NCI-H1105 treated with DMSO at 0.1 percent for 48 hours (cell line): ENCODE results near the gene UBE3B.

Experiments
- DNase-seq: peaks from one replicate; lab custom pipeline; 2025; lab: John Stamatoyannopoulos, UW

Gene UBE3B

DNA sequence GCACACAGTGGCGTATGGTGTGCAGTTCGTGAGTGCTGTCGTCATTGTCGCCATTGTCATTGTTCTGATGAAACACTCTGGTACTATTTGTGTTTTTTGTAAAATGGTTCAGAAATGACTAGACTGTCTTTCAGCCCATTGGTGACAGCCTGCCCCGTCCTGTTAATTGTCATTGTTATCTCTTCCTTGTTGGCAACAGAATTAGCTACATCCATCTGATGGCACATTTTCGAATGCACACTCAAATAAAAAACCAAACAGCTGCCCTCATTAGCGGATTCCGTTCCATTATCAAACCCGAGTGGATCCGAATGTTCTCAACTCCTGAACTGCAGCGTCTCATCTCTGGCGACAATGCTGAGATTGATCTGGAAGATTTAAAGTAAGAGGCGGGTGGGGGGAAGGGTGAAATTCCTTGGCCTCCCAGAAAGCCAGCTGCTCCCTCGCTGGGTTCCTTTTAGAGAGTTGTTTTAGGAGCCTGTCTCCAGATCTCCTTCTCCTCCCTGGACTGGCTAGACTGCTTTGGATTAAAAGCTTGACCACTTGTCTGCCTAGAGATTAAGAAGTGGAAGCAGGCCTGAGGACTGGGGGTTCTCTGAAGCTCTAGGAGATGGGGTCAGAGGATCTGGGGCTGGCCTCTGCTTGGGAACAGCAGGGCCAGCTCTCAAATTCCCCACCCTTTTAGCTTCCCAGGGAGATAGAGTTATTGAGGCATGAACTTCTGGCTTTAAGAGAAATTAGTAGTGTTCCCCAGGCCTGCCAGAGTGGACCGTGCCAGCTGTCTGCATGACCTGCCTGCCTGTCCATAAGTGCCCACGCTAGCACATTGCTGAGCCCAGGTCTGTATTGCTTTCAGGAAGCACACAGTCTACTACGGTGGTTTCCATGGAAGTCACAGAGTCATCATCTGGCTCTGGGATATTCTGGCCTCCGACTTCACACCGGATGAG lies 52.5 kb downstream of the UBE3B start:
- DNase-seq: no peak

DNA sequence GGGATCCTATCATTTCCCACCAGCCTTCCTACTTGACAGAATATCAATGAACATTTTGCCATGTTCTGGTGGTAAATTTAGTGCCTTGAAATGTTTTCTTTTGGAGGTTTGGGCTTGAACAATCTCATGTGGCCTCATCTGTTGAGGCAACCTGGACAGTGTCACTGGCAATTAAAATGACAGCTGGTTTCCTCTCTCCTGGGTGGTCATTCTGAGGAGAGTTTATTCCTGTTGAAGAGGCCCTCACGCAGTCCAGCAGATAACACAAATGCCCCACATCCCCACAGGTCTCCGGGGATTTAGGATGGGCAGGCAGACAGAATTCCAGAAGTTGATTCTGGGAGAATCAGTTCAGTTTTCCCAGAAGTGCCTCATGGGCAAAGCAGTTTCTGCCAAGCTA lies 54.0 kb downstream of the UBE3B start:
- DNase-seq: no peak

DNA sequence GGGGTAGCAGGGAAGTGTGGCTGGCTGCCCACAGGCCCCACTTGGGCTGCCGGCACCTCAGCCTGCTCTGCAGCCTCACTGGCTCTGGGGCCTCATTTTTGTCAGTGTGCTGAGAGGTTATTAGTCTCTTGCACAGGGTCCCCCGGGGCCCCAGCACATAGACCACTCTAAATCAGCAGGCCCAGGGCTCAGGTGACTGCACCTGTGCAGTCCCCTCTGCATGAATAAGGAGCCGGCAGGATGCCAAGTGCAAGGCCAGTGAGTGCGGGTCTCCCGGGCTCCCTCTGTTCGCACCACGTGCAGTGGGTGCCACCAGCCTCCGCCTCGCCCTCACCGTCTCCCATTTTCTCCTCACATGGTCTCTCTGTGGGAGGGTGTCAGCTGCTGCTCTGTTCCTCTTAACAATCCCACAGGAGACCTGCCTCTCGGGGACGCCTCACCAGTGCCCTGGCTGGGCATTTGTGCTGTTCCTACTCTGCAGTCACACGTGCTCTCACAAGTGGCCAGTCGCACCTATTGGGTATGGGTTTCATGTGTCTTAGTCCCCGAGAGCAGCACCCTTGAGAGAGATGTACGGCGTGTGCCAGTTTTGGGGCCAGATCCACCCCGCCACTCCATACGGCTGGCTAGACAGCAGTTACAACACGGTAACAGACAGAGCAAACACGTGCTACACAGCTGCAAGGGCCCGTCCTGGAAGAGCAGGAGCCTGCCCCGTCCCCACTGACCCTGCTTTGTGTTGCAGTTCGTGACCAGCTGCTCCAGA lies 55.5 kb downstream of the UBE3B start:
- no peak for DNase-seq

DNA sequence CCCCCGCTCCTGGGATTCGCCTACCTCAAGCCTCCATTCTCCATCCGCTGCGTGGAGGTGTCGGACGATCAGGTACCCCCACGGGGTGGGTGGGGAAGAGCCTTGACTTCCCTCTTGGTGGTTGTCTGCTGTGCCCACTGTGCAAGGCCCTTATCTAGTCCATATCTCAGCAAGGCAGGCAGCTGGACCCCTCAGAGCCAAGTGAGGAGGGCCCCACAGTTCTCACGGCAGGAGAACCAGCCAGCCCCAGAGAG lies 56.0 kb downstream of the UBE3B start:
- DNase-seq: no peak

DNA sequence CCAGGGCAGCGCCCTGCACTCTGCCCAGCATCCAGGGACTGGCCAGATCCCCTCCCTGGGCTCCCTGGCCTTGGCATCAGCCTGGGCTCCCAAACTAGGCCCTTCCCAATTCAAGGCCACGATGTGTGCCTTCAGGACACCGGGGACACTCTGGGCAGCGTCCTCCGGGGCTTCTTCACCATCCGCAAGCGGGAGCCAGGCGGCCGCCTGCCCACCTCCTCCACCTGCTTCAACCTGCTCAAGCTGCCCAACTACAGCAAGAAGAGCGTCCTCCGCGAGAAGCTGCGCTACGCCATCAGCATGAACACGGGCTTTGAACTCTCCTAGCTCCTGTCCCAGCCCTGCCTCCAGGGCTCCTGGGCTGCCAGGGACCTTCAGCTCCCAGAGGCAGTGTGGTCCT lies 57.0 kb downstream of the UBE3B start:
- DNase-seq: no peak

DNA sequence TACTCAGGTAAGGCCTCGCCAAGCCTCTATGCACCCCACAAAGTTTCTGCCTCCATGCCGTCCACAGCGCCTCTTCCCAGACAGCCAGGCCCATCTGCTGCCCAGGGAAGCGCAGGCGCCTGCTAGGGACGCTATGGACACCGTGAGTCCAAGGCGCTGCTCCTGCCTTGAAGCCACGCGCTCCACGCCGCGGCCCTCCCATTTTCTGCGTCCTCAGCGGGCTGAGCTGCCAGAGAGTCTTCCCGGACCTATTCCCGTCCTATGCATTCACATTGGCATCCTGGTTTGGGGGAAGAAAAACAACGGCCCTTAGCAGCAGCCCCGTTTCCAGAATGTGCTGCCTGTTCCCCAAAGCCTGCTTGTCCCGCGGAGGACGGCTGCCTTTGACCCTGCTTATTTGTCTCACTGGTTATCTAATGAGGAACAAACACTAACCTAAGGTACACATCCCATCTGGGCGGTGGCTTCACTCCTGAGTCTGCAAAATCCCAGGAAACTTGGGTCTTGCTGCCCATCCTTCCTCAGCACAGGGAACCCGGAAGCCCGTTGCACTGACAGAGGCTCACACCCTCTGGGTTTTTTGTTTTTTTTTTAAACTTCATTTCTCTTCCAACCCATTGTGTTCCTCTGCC lies 57.9 kb downstream of the UBE3B start:
- DNase-seq: no peak

DNA sequence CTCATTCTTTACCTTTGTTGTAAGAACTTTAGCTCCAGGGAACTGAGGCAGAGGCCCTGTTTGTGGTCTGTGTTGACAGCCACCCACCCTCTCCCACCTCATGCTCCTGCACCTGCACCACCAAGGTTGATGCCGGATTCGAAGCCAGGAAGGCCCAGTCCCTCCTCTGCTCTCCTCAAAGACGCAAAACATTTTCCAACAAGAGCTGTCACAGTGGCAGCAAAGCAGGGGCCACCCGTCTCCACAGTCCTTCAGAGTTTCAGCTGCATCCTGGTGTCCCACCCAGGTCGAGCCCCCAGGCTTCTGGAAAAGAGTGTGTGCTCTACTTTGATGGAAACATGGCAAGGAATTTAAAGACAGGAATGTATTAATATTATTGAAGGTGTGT lies 58.4 kb downstream of the UBE3B start:
- DNase-seq: no peak

DNA sequence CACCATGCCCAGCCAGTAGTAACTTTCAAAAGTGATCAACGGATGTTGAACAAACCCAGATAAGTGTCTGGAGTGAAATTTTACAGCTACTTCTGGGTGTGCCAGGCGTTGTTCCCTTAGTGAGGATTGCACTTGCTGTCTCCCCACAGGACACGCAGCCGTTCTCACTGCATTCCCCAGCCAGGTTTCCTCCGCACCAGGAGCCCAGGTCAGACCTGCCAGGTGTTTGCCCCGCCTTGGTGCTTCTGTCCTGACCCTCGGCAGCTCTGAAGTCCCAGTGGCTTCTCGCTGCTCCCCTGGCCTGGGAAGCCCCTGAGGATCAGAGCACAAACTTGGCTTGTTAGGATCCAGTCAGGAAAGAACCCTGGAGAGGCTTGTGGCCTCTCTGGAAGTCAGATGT lies 59.7 kb downstream of the UBE3B start:
- no peak for DNase-seq

DNA sequence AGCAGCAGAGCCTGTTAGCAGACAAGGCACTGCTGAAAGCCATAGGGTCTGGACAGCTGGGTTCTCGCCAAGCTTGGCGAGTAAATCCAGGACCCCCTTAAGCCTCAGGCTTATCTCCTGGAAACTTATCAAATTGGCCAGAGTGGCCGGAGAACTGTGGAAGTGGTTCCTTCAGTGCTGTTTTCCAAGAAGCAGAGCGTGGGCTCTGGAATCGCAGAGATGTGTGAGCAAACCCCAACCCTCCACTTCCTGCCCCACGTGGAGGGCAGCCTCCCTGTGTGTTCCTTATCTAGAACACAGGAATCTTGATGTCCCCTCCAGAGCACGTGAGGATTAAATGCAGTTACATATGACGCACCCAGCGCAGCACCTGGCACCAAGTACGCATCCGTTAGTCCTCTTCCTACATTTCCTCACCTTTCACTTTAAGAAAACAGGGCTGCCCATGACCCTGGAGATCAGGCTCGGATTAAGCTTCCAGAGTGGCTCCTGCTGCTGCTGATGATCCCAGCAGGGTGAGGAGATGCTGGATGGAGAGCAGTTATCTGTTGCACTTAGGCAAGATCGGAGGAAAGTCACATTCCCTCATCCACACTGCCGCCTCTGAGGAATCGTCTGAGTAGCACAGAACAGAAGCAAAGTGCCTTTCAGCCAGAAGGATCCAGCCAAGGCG lies 60.9 kb downstream of the UBE3B start:
- no peak for DNase-seq

DNA sequence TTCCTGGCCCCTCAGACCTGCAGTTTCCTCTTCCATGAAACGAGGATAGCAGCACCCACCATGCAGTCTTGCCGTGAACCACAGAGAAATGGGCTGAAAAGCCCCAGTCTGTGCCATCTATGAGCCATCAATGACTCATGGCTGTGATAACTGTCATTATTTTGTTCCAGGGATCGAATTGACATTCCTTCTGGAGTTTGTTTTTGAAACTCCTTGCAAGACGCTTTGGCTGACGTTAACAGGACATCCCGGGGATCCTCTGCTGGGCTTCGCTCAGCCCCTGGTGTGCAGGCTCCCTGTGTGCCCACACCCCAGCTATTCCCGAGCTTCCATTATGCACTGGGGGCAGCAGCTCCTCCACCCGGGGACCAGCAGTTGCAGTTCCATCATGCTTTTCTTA lies 62.1 kb downstream of the UBE3B start:
- DNase-seq: no peak

DNA sequence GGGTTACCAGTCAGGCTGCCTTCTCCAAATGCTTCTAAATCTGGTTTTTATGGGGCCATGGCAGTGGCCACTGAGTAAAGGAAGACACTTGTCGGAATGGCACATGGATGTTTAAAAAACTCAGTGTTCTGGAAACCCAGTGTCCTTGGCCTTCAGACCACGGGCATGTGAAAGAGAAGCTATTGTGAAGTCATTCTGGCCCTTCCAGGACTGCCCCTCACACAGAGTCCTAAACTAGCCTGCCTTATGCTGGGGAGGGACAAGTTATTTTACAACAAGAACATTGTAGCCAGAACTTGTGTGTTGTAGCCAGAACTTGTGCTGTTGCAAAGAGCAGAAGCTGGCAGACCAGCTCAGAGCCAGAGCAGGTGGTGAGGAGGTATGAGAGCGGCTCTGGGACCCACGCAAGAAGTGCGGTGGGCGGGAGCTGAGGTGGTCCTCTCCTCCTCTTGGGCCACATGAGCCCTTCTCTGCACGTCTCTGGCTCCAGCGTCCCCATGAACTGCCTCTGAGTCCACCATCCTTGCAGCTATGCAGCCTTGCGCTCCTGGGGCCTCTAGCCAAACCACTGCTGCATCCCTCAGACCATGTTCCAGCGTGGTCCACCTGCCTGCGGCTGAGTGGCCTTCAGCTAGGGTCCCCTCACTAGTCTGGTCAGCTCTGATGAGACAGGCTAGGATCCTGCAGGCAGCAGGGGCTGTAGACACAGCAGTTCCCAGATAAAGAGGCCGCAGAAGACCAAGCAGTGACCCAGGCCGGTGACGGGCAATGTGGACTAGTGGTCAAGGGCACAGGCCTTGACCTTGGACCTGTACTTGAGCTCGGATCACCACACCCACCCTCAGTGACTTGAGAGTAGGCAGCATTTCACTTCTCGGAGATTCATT lies 63.3 kb downstream of the UBE3B start:
- DNase-seq: no peak

DNA sequence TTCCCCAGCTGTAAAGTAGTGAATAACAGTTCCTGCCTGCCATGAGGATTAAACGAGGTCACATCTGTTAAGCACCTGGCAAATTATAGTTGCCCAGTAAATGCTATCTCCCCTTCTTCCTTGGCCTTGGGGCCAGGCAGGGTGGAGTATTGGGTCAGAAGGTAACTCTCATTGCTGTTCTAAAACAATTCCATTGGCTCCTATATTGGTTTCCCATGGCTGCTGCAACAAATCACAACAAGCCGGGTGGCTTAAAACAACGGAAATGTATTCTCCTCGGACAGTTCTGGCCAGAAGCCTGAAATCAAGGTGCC lies 63.9 kb downstream of the UBE3B start:
- no peak for DNase-seq

DNA sequence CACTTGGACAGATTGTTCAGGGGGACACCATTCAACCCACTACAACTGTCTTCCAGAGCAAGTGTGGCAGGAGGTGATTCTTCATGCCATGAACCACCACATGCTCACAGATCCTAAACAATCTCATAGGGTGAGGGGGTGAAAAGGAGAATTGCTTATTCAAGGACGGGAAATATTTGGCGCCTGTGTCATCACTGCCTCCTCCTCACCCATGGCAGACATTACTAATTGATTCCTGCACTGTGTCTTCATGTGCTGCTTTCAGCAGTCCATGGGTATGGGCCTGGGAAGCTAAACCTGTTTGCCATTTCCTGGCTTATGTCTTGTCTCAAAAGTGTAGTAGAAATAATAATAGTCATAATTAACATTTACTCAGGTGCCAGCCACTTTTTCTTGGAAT lies 64.6 kb downstream of the UBE3B start:
- no peak for DNase-seq

DNA sequence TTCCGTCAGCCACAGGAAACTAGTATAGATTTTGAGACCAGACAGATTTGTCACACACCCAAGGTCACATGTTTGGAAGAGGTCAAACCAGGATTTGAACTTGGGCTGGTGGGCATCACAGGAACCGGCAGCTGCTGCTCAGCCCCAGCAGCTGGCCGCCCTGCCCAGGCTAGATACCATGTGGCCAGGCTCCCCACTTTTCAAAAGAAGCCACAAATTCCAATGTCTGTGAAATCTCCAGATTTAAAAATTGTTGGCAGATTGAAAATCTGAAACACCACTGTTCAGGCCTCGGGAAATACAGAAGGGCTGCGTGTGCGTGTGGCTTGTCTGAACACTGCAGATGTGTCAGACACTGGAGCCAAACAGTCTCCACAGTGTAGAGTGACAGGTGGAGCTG lies 65.4 kb downstream of the UBE3B start:
- DNase-seq: no peak

DNA sequence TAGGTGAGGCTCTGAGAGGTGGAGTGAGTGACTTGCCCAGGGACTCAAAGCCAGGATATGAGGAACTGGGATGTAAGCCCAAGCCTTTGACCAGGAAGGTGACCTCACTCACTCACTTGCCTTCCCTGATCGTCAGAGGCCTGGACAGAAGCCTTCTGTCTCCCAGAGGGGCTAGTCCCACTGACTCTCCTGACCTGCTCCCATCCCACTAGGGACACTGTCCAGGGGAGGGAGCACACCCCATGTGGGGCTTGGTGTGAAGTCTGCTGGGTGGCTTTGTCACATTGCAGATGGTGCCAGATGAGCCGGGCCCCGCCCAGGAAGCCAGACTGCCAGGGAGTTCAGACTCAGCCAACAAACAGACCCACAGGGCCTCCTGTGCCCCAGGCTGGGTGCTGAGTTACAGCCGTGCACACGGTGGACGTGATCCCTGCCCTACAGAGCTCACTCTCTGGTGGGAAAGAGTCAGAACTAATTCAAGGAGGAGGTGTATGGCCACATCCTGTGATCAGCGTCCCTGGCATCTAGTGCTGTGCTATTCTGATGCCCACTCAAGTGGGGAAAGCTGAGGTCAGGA lies 67.6 kb downstream of the UBE3B start:
- no peak for DNase-seq

DNA sequence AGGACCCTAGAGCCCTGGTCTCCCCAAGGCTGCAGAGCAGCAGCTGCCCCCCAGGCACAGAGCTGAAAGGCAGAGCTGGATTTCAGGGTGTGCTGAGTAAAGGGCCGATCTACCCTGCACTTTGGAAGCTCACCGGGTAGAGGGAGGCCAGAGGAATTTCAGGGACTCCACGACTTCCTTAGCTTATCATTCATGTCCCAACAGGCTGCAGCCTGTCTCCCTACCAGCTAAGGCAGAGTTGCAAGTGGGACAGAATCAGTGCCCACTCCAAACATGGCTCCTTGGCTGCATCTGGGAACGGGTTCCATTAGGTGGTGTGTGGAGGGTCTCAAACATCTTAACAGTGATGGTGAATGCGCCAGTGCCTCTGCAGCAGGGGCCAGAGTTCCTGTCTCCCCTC lies 68.4 kb downstream of the UBE3B start:
- DNase-seq: no peak

DNA sequence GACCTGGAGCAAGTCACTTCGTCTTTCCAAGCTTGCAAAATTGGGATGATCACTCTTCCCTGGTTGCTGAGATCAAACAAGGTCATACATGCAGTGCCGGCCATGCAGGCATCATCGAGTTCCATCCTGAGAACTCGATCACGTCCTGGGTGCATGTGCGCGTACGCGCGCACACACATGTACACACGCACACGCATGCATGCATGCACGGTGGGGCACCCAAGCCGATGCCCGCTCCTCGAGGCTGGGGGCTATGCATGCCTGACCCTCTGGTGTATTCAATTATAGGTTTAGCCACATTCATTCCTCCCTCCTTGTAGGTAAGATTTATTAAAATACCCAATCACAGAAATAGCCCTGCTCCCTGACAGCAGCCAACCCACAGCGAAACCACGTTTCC lies 69.9 kb downstream of the UBE3B start:
- no peak for DNase-seq

DNA sequence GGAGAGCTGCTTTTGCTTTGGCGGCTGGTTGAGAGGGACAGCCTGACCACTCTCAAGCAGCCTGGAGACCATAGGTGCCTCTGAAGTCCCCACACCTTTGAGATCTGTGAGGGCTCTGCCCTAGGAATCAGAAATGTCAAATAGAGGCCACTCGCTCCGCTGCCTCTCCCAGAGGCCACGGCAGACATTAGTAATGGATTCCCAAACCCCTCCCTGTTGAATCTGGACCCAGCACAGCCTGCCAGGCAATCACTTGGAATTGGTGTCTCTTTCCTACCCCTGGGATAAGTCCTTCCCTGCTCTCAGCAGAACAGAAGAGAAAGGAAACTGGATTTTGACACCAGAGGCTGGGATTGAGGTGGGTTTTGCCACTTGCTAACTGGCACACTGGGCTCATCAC lies 70.8 kb downstream of the UBE3B start:
- DNase-seq: no peak

DNA sequence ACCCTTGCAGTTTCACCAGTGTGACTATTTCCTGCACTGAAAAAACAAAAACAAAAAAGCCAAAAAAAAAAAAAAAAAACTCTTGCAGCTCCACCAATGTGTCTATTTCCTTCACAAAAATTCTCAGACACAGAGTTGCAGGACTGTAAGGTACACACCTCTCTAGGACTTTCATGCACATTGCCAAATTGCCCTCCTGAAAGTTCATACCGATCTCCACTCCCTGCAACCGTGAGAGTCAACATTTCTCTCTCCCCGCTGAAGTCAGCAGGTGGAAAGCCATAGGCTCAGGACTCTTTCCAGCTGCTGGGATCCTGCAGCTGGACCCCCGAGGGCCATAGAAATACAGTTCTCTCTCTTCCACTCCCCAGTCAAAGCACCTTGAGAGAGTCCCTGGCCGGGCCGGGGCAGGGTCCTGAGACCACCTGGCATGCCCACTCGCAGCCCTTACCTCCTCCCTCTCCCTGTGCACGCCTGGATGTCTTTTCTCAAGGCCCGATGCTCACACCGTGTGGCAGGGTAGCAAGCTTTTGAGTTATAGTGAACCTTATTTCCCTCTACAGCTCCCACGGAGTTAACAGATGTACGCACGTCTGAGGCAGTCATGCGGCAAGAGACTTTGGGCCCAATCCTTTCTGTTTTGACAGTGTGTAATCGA lies 72.3 kb downstream of the UBE3B start:
- no peak for DNase-seq

DNA sequence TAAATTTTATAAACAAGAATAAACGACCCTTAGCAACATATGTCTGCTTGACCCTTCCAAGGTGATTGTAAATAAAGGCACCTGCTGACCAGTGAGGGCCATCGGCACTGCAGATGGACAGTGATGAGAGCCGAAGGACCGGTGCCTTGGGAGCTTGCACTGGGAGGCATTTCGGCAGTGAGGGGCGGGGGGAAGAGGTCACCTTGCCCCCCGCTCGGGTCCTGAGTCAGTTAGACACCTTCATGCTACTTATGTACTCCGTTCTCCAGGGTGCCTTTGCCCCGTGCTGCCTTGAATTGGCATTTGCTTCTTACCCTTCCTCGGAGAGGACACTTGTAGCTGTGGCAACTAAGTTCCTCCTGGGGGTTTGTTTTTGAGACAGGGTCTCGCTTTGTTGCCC lies 72.8 kb downstream of the UBE3B start:
- DNase-seq: no peak

DNA sequence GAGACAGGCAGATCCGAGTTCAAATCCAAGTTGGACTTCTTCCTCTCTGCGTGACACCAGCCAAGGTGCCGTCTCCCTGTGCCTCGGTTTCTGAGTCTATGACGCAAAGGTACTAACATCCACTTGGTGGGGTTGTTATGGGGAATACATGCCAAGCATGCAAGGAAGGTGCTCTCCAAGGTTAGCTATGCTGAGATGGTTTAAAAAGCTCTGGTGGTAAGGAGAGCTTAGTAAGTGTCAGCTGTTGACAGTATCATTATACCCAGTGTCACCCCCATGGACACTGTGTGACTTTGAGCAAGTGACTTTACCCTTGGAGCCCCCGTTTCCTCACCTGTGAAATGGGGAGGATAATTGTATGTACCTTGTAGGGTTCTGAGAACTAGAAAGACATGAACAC lies 73.7 kb downstream of the UBE3B start:
- no peak for DNase-seq
